Esophagus squamous epithelium (tissue), 4 donors: ENCODE measurements around the gene NUP85.

Experiments
- CTCF ChIP-seq, 6 experiments: fragments of 450-650 bp in 4 of 6; fragments of 200-600 bp in 2 of 6; sonication (generic) in 2 of 6; IDR thresholded peaks; one replicate each; pipeline ENCODE4 v1.5.1; 2016 to 2019; ENCODE audit warnings: antibody characterized with exemption in 6 of 6, mild to moderate bottlenecking in 4 of 6, moderate library complexity in 4 of 6
- POLR2A ChIP-seq, 4 donors: fragments of 450-650 bp; IDR thresholded peaks; one replicate each; pipeline ENCODE4 v1.6.1; 2017; ENCODE audit warnings: antibody characterized with exemption in 4 of 4, mild to moderate bottlenecking in 4 of 4, moderate library complexity in 3 of 4

- TF ChIP-seq POLR2A (IDR thresholded peaks at IDR 0.05) (no peak), CTCF (IDR thresholded peaks at IDR 0.05) (no peak)
Observed at GRCh38 chr17:75239214-75239613, 33.7 kb downstream of the NUP85 start.
